ENCODE results near the gene TPI1.

DNA sequence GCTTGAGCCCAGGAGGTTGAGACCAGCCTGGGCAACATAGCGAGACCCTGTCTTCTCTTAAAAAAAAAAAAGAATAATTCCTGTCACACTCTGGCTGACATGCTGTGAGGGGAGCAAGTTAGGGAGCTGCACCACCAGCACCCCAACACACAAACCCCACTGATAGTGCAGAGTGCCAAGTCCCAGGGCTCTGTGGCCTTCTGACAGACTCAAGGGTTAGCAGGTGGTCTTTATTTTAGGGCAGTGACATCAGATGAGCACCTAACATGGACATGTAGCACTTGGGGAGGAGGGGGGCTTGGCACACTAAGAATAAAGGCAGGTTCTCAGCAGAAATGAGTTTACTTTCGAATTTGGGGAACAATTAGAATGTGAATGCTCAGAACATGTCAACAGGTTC, 8.5 kb upstream of the TPI1 start:
- TF ChIP-seq, protein P1, sequence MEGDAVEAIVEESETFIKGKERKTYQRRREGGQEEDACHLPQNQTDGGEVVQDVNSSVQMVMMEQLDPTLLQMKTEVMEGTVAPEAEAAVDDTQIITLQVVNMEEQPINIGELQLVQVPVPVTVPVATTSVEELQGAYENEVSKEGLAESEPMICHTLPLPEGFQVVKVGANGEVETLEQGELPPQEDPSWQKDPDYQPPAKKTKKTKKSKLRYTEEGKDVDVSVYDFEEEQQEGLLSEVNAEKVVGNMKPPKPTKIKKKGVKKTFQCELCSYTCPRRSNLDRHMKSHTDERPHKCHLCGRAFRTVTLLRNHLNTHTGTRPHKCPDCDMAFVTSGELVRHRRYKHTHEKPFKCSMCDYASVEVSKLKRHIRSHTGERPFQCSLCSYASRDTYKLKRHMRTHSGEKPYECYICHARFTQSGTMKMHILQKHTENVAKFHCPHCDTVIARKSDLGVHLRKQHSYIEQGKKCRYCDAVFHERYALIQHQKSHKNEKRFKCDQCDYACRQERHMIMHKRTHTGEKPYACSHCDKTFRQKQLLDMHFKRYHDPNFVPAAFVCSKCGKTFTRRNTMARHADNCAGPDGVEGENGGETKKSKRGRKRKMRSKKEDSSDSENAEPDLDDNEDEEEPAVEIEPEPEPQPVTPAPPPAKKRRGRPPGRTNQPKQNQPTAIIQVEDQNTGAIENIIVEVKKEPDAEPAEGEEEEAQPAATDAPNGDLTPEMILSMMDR (IDR thresholded peaks at IDR 0.05; ENCODE audit: extremely low read depth in 1 of 2, insufficient read depth in 1 of 2, low read depth in 1 of 2, low read length in 2 of 2) = no peak
- TF ChIP-seq FOS (IDR thresholded peaks at IDR 0.05; ENCODE audit: borderline replicate concordance, insufficient read depth, low read length) (no peak), POLR2A (IDR thresholded peaks at IDR 0.05; ENCODE audit: low read depth, low read length) (no peak), EZH2 (IDR thresholded peaks at IDR 0.05; ENCODE audit: borderline replicate concordance, low read depth, low read length, severe bottlenecking) (no peak), POLR2AphosphoS5 (IDR thresholded peaks at IDR 0.05; ENCODE audit: insufficient read depth, low read depth, low read length) (no peak), MYC (IDR thresholded peaks at IDR 0.05; ENCODE audit: low read depth, low read length) (no peak)
- TF ChIP-seq, protein P2, sequence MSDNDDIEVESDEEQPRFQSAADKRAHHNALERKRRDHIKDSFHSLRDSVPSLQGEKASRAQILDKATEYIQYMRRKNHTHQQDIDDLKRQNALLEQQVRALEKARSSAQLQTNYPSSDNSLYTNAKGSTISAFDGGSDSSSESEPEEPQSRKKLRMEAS (IDR thresholded peaks at IDR 0.05; ENCODE audit: insufficient read depth, insufficient read length) = no peak
